Mesenteric fat pad (tissue), 1 donor: ENCODE measurements around the gene STARD13. TPM values are rescaled to one million over a fixed set of nuclear protein-coding genes. Genes with fewer than 3 reads are reported as not detected.

Source experiments
- DNase-seq: peaks from one replicate; pipeline ENCODE4 v3.0.0-alpha.2; 2020; ENCODE audit warnings: low spot score
- total RNA-seq: library from RNA; stranded (reverse); fragmentation: NEBNext Ultra II Directional; extraction: Animal tissue kit (Norgen Biotek cat#: 25700); gene quantifications from one replicate; pipeline ENCODE4 v1.2.1, GENCODE V29; 2021
- donor health status: DM: yes; HTN: yes; CAD: no.

Gene STARD13
- total RNA-seq, 1 donor from 2014 or later = 59.2 TPM

- DNase-seq = no peak
These were observed 24.9 kb upstream of the STARD13 start for GRCh38 chr13:33310245-33311038.

GRCh38 chr13:33308863-33309262, 23.3 kb upstream of the STARD13 start:
- DNase-seq = no peak

- no peak for DNase-seq
These were observed 22.3 kb upstream of the STARD13 start for GRCh38 chr13:33307843-33308242.

- DNase-seq = no peak
These were observed 18.5 kb upstream of the STARD13 start for GRCh38 chr13:33303855-33304597.

- DNase-seq = no peak
These were observed 14.1 kb upstream of the STARD13 start for GRCh38 chr13:33299626-33300025.

- no peak for DNase-seq
These were observed 11.4 kb upstream of the STARD13 start for GRCh38 chr13:33296793-33297425.

- no peak for DNase-seq
These were observed 7.2 kb upstream of the STARD13 start for GRCh38 chr13:33292712-33293111.

GRCh38 chr13:33290421-33290965, 4.9 kb upstream of the STARD13 start:
- no peak for DNase-seq

- DNase-seq = no peak
These were observed 4.4 kb upstream of the STARD13 start for GRCh38 chr13:33289966-33290365.

- no peak for DNase-seq
These were observed 1.8 kb upstream of the STARD13 start for GRCh38 chr13:33287142-33287882.

GRCh38 chr13:33286128-33286527, 573 bp upstream of the STARD13 start:
- no peak for DNase-seq

GRCh38 chr13:33284916-33285315, 639 bp downstream of the STARD13 start:
- DNase-seq = no peak

- no peak for DNase-seq
These were observed 1.5 kb downstream of the STARD13 start for GRCh38 chr13:33284031-33284430.

GRCh38 chr13:33283195-33283911, 2.2 kb downstream of the STARD13 start:
- no peak for DNase-seq

- DNase-seq = no peak
These were observed 3.5 kb downstream of the STARD13 start for GRCh38 chr13:33281951-33282595.

GRCh38 chr13:33280923-33281322, 4.6 kb downstream of the STARD13 start:
- DNase-seq = no peak

GRCh38 chr13:33280279-33280905, 5.2 kb downstream of the STARD13 start:
- DNase-seq = no peak

- DNase-seq = no peak
These were observed 5.9 kb downstream of the STARD13 start for GRCh38 chr13:33279414-33280278.
